ENCODE measurements around the gene JCAD.
"Not testable (repeated sequence)": the region's sequence is repeated elsewhere in the genome, so short reads cannot be mapped to it uniquely, and the experiment has no call there.

Gene JCAD

DNA sequence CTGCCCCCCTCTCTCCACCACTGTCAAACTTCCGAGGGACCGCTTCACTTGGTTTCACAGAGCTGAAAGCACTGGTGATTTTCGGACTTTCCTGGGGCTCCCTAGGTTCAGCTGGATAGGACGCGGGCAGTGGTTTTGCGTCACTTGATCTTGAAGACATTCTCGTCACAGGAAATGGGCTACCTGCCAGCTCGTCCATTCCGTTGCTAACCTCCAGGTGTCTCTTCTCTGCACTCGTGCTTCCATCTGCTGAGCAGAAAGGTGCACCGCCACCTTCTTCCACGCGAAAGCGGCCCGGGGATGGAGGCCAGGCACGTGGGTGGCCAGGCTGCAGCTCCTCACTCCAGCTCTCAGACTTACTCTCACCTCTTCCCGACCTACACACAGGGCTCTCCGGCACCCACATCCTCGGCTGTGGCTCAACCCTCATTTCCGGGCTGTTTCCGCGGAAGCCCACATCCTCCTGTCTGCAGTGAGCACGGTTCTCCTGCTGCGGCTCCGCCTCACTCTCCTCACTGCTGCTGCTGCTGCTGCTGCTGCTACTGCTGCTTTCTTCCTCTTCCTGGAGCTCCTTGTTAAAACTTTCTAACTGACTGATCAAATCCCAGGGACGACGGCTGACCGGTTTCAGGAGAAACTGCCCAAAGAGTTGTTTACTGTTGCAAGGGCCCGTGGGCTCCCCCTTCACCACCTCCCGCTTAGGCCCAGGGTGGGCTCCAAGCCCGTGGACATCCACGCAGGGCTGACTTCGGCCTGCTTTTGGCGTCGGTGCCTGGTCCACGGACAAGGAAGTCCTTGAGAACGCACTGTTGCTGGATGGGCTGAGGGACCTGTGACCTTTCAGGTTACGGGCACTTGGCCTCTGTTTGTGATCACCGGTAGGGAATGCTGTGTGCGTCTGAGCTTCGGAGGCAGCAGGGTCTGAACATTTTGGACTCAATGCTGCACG lies 32.1 kb downstream of the JCAD start:
- DNase-seq (ENCODE audit: low read depth in 2 of 2): peak; percentile 78

DNA sequence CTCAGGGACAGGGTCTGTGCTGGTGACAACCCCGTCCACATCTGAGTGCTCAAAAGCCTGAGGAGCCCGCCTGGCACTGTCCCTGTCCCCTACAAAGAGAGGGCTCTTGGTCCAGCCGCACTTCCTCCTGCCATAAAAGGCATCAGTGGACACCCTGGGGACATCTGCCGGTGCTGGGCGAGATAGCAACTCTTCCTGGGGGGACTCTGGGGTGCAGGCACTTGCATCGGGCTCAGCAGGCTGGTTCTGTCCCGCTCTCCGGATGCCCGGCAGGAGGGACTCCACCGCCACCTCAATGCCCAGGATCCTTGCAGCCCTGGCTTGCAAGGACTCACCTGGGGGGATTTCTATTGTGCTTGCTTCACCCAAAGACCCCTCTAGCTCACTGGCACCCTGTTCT lies 32.8 kb downstream of the JCAD start:
- no peak for DNase-seq (ENCODE audit: low read depth in 2 of 2)

DNA sequence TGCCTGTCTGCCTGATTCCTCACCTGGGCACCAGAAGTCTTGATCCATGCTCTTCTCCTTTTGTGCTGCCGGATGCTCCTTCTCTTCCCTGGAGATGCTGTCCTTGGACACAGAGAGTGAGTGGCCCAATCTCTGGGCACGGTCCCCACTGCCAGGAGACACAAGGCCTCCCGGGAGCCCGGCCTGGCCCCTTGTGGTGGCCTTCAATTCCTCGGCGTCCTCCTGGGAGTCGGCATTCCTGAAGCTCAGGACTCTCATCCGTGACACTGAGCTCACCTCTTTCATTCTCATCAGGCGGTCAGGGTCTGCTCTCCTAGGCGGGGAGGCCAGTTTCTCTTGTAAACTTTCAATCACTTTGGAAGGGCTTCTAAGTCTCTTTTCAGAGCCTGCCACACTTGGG lies 33.3 kb downstream of the JCAD start:
- DNase-seq (ENCODE audit: low read depth in 2 of 2): no peak

DNA sequence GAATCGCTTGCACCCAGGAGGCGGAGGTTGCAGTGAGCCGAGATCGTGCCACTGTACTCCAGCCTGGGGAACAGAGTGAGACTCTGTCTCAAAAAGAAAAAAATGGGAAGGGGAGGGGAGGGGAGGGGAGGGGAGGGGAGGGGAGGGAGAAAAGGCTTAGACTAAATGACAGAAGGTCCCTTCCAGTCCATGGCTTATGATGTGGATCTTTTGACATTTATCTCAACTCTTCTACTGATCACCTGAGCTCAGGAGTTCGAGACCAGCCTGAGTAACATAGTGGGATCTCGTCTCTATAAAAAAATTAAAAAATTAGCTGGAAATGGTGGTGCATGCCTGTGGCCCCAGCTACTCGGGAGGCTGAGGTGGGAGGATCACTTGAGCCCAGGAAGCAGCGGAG lies 34.0 kb downstream of the JCAD start:
- not testable (repeated sequence) for DNase-seq (ENCODE audit: low read depth in 2 of 2)

DNA sequence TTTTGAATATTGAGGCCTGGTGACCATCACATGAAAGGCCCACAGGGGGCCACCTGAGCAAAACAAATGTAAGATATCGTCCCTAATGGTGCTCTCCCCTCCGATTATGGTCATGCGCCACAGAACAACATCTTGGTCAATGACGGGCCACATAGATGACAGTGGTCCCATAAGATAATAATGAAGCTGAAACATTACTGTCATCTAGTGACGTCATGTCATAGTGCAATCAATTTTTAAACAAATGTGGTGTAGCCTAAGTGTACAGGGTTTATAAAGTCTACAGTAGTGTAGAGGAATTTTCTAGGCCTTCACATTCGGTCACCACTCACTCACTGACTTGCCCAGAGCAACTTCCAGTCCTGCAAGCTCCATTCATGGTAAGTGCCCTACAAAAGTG lies 36.8 kb downstream of the JCAD start:
- no peak for DNase-seq (ENCODE audit: low read depth in 2 of 2)

DNA sequence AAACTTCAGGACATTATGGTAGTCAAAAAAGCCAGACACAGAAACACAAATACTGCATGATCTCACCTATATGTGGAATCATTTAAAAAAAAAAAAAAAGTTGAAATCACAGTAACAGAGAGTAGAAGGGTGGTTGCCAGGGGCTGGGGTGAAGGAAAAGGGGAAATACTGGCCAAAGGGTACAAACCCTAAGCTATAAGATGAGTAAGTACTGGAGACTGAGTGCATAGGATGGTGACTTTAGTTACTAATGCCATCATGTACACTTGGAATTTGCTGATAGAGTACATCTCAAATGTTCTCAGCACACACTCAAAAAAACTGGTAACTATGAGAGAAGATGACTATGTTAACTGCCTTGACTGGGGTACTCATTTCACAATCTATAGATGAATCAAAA lies 39.9 kb downstream of the JCAD start:
- DNase-seq (ENCODE audit: low read depth in 2 of 2): no peak

DNA sequence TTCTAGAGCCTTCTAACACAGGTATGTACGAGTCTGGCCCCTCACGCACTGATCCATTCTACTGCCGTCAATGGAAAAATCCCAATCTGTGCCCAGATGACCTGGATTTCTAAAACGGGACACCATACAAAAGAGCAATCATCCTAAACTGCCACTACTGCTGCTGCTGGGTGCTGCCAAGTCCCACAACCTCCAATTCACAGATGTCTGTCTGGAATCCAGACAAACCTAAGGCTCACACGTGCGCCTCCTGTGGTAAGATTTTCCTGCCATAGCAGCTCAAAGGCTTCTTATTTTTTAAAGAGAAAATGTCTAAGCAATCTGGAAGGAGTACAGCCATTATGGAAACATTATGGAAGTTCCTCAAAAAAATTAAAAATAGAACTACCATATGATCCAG lies 40.9 kb downstream of the JCAD start:
- DNase-seq (ENCODE audit: low read depth in 2 of 2): no peak

DNA sequence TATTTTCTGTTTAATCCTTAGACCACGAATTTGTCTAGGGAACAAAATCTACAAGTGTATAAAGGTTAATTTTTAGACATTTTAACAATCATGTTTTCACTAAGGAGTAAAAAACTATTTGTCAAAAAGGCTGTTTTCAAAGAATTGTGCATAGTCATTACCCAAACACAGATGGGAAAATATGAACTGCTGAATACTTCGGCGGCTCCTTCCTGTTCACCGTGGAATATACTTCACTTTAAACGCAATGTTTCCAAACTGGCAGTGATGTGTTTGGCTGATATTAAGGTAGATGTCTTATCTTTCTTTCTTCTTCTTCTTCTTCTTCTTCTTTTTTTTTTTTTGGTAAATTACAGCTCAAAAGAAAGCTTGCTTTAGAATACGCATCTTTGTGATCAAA lies 41.4 kb downstream of the JCAD start:
- no peak for DNase-seq (ENCODE audit: low read depth in 2 of 2)

DNA sequence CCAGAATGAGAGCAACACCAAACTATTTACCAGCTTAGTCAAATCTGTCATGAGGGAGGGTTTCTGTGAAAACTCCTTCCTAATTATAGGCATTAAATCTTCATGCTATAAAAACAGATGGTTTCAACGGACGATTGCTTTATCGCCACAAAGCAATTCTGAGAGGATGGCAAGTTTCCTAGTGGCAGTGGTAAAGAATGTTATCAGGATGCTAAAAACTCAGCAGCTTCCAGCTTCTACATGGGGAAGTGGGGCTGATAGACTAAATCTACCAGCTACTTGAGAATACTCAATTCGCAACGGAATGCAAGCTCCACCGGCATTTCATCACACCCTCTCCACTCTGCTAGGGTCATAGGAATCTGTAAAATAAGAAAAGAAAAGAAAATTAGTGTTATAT lies 41.8 kb downstream of the JCAD start:
- no peak for DNase-seq (ENCODE audit: low read depth in 2 of 2)

DNA sequence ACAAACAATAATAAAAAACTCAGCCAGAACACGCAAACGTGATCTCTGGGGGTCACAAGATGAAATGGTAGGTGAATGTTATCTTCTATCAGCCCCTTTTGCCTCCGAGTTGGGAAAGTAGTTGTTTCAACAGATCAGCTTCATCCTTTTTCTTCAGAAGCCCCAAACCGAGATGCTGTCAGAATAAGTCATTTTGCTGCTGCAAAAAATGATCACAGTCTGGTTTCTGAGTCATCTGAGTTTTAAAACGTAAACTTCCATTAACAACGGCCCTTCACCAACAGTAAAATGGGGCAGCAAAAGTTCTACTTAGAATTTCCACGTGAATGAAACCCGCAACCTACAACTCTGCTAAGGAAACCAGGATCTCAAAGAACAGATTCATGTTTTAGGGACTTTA lies 44.9 kb downstream of the JCAD start:
- DNase-seq (ENCODE audit: low read depth in 2 of 2): no peak

DNA sequence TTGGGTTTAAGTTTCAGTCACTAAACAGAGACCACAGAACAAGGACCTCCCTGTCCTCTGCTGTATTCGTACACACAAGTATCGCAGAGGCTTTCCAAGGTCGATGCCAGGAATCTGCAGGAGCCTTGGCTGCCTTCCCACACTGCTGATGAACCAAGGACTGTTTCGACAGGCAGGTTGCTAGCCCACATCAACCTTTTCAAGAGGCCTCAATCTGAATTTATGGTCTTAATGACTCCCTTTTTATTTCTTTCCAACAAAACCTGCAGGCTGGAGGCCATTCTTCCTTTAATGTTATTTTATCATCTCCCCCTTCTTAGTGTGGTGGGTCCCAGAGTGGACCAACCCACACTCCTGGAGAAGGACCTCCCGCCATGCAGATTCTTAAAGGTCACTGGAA lies 45.6 kb downstream of the JCAD start:
- DNase-seq (ENCODE audit: low read depth in 2 of 2): no peak

DNA sequence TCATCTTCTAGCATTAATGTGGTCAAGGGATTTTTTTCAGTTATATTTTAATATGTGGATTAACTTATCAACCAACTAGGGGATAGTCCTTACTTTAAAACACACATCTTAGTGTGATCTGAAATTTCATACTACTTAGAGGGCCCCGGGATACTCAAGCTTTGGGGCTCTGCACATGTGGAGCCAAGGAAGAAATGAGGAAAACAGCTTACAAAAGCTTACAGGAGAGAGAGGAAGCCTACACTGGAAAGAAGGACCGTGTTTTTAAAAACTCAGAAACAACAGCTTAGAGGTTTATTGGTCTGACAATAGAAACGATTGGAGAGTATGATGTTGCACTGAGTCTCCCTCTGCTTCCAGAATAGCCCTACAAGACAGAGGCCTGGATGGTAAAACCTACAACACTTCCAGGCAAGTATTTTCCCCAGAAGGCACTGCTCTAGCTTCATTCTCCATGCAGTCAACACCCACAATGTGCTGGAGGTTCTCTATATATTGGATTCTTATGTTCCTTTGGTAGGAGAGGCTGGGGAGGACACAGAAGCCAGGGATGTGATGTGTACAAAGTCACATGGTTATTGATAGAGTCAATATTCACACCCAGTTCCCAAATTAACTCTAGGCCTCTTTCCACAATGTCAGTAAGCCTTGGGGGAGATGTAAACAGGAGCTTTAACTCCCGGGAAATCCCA lies 47.3 kb downstream of the JCAD start:
- no peak for DNase-seq (ENCODE audit: low read depth in 2 of 2)

DNA sequence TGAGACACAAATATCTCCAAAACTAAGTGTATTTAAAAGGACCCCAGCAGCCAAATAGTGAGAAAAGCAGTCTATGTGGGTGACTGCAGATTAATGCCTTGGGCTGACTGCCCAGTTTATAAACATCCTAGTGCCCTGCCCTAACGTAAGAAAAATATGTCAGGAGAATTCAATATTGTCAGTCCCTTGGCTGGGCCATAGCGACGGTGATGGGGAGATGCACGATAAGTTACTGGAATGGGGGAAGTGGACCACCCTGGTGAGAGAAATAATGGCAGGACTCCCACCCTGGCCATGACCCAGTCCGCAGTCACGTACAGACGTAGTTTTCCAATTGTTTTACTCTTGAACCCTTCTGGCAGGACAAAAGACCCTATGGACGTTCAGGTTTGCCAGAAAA lies 48.0 kb downstream of the JCAD start:
- DNase-seq (ENCODE audit: low read depth in 2 of 2): no peak

DNA sequence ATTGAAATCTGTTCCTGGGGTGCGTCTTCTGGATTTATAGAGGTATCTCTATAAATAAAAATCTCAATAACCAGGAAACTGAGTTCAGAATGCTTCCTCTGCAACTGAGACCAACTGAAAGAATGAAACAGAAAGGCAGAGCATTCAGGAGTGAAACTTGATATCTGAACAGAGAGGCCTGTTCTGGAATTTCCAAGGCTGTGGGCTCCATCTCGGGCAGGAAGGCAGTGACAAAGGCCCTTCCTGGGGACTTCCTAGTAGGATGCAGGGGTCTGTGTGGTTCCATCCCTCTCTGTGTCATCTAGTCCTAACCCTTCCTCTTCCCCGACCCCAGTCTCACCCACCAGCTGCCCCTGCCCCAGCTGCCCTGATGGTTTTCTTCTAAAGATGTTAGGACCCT lies 52.0 kb downstream of the JCAD start:
- no peak for DNase-seq (ENCODE audit: low read depth in 2 of 2)

DNA sequence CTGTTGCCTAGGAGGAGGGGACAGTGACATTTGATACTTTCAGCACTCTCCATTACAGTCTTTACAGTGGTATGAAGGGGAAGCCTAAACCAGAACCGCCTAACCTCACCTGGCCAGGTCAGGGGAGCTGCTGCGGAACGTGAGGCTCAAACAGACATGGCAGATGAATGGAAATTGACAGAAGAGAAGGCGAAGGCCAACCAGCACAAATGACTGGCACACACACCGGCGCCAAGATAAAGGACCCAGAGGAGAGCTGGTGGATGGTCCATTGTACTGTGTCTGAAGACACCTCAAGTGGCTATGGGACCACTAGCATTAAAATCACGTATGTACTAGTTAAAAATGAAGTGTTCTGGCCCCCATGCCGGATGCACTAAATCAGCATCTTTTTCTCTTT lies 53.0 kb downstream of the JCAD start:
- DNase-seq (ENCODE audit: low read depth in 2 of 2): no peak

DNA sequence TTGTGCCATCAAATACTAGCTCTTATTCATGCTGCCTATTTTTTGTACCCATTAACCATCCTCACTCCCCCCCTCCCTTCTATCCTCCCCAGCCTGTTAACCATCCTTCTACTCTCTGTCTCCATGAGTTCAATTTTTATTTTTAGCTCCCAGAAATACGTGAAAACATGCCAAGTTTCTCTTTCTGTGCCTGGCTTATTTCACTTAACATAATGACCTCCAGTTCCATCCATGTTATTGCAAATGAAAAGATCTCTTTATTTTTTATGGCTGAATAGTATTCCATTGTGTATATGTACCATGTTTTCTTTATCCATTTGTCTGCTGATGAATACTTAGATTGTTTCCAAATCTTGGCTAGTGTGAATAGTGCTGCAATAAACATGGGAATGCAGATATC lies 54.3 kb downstream of the JCAD start:
- DNase-seq (ENCODE audit: low read depth in 2 of 2): not testable (repeated sequence)

DNA sequence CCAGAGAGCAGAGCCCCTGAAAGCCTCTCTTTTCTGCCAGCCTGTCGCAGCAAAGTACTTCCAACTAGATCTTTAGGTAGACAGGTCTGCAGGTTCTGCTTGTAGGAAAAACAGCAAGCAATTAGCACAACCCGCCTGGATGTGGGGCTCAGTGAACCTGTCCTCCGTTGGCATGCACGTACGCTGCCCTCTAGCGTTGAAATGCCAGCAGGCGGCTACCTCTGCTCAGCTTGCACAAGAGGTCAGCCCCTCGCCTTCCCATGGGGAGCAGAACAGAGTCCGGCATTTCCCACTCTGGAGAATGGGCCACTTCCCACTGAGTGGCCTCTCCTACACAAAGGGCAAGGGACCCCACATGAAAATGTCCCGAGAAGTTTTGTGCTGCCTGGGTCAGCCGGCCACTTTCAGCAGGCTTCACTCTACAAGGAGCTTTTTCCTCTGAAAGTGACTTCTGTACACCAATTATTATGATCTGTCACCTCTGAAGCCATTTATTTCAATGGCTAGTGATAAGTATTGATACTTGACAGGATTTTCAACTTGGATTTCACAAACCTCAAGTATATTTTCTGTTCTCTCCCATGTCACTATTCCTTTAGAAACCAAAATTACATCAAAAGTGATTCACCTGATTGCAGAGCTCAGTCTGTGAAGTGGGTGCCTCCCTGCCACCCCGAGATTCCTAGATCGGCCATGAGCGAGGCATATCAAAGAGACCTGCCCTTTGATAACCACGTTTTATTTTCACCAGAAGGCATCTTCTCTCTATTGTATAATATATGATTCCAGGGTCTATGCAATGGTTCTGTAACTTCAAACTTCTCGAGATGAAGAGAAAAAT lies 56.7 kb downstream of the JCAD start:
- DNase-seq (ENCODE audit: low read depth in 2 of 2): peak; percentile 31 to 54

DNA sequence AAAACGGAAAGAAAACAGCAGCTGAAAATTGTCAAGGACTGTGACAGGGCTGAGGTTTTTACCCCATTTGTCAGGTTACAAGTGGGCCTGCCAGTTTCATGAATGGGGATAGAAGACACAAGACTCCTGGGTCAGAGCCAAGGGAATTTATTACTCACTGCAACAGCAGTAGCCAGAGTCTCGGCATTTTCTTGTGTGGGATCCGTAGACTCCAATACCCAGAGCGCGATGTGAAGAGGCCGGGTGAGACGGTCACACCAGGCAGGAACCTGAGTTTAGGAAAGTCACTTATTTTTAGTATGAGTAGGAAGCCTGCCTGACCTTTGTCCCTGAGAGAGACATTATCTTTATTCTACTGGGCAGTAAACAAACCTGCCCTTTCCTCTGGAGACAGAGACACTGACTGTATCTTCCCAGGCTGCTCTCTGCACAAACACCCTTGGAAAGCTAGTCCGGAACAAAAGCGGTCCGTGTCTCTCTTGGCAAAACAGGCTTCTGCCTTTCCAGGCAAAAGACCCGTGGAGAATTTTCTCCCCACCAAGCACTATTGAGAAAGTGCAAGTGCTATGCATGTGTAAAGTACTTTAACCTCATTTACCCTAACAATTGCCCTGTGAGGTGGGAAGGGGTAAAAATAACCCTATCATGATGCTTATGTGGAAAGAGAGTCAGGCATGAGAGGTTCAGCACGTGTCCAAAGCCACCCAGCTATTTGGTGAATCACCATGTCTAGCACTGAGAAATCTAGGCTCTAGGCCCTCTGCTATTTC lies 58.4 kb downstream of the JCAD start:
- no peak for DNase-seq (ENCODE audit: low read depth in 2 of 2)

DNA sequence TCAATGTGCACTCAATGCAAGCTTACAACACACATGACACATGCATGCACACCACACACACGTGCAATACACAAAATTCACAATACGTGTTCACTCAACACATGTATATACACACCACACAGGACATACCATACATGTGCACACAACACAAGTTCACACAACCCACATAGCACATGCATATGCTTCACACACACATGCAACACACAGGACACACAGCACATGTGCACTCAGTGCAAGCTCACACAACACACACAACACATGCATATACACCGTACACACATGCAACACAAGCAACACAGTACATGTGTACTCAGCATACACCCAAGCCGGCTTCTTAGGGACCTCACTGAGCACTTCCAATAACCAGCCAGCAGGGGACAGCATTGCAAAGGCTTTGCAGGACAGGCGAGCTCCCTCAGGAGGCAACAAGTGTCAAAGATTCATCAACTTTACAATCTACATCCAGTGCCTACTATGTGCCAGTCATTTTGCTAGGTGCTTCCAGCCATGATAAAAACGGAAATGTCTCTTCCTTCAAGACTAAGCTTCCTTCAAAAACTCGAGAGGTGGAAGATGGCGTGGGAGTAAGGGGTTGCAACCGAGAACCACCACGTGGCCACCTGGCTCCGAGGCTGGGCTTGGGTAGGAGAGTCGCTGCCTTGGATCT lies 61.1 kb downstream of the JCAD start:
- DNase-seq (ENCODE audit: low read depth in 2 of 2): peak; percentile 50 to 71

DNA sequence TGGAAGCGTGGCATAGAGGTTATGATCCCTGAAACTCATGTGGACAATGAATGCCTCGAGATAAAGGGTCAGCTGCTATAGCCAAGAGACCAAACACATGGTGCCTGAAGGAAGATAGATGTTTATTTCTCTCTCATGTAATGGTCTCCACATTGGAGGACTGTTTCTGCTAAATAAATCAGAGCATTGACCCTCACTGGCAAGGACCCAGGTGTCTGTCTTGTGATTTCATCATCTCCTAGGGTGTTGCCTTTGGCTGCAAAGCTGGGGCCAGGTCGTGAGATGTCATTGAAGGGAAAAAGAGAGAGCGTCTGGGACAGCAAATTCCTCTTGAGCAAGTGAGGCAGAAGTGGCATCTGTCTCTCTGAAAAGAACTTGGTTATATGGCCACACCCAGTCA lies 64.6 kb downstream of the JCAD start:
- DNase-seq (ENCODE audit: low read depth in 2 of 2): no peak

DNA sequence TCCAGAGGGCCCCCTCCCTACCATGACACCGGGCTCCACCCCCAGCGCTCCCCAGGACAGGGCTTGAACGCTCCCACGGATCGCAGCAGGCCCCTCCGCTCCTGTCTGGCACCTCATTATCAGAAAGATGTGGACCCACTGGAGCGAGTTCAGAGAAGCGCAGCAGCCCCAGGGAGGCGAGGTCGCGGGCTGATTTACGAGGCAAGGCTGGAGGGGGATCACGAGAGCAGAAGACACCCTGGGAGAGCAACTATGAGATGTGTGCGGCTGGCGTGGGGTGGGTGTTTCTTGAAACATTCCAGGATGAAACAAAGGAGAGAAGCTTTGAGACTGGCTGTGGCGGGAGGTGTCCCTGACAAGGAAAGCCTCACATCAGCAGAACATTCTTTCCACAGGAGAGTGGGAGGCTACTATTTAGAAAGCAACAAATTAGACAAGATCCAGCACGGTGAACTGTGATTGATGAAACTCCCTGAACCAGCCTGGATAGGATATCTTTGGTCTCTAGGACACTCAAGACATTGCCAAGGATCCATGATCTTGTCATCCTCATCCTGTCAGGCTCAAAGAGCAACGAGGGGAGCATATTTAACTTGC lies 66.0 kb downstream of the JCAD start:
- DNase-seq (ENCODE audit: low read depth in 2 of 2): no peak
